AG08396 (cell line): ENCODE results near the gene SORCS1.

Experiments used
- DNase-seq: peaks from one replicate; pipeline ENCODE4 v3.0.0; 2012; ENCODE audit warnings: low spot score, mixed read lengths

SORCS1 gene

DNA sequence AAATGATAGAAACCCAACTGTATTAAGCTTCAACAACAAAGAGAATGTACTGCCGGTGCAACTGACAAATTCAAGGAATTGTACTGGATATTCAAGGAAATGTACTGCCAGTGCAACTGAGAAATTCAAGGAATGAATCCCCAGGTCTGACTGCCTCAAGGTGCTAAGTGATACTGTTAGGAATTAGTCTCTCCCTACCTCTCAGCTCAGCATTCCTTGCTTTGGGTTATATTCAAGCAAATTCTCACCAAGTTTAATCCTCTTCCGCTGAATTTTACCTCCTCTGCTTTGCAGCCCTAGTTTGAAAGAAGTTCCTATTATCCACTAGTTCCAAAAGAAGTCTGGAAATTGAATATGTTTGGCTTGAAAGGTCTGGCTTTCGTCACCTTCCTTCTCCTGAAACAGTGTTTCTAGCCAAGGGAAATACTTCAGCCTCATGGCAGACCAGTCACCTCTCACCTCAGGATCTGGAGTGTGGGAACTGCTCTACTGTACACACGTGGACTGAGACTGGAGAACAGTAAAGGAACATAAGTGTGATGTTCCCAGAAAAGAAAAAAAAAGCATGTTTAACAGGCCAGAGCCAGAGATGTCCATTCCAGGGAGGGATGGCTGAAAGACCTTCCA, 60.4 kb downstream of the SORCS1 start:
- DNase-seq: no peak

DNA sequence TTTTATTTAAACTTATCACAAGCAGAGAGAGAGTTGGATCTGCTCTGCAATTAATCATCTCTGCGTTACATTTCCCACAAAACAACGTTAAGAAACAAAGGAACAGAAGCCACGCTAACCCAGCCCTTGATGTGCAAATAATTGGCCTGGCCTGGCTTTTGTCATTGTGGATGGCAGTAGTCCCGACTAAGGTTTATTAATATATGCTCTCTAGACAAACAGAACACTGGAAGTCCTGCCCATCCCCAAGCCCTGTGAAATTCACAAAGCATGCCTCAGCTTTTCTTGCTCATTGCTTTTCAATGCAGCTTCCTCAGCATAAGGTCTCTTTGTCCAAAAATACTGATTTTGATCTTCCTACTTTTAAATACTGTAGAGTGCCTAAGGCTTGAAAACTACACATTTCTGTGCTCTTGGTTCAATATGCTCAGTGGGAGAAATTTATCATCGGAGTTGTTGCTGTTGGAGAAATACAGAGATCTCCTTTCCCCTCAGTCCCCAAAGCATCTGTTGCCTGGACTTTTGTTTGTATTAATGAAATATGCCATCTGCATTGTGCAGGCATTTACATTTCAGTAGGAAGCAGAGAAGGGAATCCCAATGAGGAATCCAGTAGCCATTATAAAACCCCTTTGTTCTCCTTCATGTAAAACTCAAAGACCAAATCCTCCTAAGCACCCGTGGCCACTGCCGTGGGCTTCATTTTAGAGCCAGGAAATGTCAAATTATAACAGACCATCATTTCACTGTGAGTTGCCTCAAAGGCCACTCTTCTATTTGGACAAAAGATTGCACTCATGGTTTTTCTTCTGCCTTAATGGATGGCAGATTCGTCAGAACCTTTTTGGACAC, 61.1 kb downstream of the SORCS1 start:
- DNase-seq: no peak

DNA sequence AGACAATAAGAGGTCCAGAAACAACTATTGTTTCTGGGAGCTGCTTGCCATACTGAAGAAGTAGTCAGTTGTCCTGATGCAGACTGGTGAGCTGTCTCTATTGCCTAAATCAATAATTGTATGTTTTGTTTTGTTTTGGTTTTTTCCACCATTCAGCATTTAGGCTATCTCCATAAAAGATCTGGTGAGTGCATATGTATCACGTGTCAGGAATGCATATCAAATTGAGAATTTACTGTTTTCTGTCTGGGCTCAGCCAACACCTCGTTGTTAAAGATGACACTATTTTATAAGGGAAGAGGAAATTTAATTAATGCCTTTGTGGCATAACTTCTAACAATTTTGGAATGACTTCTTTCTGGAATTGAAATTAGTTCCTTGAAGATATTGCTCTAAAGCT, 66.2 kb downstream of the SORCS1 start:
- DNase-seq: no peak

DNA sequence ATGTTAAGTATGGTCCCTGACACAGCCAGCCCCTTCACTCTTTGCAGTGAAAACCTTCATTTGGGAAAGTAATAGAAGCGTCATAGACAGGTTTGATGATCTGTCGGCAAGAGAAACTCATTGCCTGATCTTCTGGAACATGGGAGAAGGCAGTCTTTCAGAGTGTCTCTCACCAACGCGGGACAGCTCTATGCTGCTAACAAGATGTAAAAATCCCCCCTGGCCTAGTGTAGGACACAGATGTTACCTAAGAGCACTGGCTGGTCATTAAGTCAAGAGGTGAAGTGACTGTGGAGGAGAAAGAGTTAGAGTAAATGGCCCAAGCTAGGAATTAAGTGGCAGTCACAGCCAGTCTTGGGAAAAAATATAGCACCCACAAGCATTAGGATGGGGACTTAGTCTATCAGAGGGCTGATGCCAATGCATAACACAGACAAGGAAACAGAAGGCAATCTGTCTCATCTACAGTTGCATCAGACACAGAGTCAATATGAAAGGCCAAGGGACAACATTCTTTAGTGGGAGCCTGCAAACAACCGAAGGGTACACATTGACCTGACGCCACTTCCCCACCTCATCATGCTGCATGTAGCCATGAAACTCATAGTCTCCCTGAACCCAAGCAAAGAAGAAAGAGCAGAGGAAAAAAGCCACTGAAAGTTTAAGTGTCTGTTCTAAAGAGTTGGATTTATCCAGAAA, 69.5 kb downstream of the SORCS1 start:
- no peak for DNase-seq

DNA sequence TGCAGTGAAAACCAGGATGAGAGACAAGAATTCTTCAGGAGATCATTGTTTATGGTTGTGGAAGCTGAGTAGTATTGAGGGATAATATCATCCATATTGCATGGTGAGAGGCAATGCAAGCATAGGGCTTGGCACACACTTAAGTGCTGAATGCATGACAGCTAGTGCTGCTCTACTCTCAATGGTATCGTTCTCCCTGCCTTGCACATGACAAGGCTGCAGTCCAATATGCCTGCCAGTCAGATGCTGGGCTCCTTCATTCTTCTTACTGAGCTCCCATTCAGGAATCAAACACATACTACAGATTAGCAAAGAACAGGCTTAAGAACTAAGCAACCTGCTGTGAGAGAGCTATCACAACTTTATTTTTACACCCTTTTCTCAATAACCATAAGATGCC, 72.2 kb downstream of the SORCS1 start:
- DNase-seq: no peak

DNA sequence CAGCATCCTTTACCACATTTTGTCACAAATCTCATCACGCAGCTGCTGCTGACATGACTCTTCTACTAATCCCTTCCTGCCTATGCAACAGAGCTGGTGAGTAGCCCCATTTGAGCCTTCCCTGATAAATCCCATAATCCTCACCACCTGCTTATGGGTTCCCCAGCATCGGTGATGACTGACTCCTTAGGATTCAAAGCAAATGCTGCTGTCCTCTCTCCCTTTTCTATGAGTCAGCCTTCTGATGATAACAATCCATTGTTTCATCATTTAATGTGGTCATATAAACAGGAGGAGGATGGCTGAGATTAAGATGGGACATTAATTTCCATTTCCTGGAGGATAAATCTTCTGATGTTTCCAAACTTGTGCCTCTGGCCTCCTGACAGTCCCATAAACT, 73.4 kb downstream of the SORCS1 start:
- no peak for DNase-seq

DNA sequence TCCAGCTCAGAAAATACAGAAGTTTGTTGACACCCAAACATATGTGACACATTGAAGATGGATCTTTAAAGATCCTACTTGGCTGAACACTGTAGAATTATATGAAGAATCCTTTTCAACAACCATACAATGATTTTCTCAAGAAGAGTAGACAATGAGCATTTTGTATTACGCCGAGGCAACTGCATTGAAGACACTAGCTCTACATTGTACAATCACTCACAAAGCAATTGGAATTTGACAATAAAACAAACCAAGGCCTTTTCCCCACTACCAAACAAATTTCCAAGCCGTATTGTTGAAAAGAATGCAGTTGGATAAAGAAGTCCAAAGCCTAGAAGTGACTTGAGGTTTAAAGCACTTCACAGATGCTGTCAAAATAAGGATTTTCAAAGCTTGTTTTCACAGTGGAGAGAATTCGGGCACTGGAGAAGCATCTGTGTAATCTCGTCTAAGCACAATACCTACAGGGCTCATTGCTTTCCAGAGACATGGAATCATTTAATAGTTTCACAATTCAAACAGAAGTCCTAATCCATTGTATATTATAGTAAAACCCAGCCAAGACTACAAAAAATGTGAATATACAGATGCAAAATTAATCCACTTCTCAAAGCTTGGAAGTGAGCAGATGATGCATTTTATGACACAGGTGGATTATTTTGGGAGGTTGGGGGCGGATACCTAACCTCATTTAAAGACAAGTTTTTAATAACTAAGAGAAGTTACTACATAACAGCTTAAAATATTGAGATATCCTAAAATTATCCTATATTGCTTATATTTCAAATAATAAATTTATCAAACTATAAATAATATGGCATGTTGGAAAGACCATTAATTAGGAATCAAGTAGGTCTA, 78.6 kb downstream of the SORCS1 start:
- DNase-seq: no peak

DNA sequence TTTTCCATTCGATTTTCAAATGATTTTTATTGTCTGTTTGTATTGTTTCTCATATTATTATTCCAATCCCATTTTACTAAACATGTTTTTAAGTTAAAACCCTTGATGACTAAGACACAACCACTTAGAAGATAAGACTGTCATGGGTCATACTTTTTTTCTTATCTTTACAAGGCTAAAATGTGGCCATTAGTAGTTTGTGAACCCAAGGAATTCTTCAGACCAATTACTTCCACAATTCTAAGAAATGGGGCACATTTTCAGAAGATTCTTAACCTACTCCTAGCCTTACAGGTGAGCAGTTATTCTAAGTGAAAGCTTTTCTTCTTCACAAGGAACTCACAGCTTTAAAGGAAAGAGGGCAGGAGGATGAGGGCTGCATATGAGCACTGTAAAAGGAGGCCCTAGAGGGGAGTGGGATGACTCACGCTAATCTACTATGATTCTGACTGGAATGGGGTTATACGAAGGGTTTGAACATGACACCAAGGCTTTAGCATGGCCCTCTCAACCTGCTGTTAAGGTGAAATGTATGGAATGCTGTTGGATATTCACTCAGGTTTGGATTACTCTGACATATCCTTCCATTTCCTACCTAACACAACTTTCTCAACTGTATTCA, 81.0 kb downstream of the SORCS1 start:
- no peak for DNase-seq

DNA sequence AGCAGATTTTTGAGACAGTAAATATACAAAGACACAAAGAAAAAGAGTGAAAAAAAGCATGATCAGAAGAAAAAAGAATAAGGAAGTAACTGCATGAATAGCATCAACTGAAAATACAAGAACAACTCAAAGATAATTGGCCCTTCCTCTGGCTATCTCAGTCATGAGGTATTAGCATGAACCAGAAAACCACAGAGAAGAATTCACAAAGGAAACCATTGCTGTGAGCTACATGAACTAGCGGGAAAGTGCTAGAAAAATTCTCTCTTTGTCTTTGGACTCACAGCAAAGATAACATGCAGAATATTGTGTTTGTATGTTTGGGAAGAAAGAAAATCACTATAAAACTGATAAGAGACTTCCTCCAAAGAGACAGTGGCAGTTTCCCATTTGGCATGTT, 82.9 kb downstream of the SORCS1 start:
- no peak for DNase-seq

DNA sequence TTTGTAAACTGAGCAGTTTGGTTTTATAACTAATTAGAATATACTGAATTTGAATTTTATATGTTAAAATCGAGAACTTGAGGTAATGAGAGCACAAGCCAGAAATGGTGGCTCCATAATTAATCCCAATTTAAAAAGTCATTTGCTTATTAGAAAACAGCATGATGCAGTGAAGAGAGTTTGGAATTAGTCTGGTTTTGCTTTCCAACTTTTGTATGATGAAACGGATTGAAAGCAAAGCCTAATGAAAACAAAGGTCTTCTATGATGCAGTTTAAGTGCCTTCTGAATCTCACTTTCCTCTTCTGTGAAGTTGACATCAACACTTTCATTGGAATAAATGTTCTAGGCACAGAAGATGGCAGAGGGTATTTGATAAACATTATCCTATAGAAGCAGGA, 89.4 kb downstream of the SORCS1 start:
- DNase-seq: no peak

DNA sequence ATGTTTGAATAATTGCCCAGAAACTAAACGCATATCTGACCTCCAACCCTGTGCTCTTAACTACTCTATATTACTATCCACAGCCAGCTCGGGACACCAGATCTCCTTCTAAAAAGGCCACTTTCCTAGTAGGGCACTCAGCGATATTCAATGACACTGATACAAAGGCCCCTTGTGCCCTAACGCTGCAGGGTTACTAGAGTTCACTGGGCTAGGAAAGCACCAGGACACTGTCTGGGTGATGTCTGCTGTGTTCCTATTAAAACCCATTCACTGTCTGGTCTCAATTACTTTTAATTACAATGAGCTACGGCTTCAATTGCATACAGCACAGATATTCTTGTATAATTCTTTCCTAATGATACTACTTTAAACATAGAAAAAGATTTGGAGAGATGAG, 91.7 kb downstream of the SORCS1 start:
- DNase-seq: no peak

DNA sequence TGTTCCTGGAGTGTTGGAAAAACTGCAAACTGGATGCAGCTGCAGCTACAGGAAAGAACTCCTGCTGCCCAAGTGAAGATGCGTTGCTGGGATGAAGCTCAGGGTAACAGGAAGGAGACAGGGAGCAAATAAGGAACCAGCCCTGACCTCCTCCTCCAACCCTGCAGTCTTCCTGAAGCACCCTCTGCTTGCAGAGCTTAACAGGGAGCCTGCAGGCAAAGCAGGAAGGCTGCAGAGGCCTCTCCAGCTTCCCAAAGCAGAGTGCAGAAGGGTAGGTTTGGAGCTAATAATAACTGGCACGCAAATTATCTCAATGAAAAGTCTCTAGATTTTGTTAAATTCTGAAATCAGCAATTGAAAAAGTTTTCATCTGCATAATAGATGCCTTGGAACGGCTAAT, 92.5 kb downstream of the SORCS1 start:
- no peak for DNase-seq

DNA sequence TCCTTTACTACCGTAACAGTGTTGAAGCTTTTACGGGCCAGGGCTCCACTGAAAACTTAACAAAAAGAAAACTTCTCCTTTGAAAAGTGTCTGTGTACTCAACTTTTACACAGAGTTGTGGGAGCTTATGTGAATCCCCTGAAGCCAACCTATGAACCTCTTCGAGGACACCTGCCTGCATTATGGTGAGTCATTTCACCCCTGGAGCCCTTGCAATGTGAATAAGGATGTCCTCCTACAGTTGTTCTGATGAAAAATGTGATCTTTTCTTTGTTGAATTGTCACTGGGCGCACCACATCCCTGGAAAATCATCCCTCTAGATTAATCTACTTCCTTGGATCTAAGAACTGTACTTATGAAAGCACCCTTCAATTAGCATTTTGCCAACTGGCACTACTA, 93.2 kb downstream of the SORCS1 start:
- DNase-seq: no peak

DNA sequence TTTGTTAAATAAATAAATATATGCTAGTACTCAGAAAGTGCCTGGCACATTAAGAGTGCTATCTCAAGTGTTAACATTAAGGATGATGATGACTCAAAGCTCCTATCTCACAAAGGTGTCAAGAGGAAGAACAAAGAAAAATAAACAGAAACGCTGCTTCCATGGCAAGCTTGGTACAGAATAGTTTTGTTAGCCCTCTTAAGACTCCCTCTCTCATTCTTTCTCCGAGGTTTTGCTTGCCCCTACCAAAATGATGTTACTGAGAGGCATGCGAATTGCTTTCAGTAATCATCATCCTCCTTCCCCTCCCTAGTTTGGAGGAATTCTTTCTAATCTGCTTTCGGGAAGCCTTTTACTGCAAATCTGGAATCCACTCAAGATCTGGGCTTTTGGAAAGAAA, 96.7 kb downstream of the SORCS1 start:
- no peak for DNase-seq

DNA sequence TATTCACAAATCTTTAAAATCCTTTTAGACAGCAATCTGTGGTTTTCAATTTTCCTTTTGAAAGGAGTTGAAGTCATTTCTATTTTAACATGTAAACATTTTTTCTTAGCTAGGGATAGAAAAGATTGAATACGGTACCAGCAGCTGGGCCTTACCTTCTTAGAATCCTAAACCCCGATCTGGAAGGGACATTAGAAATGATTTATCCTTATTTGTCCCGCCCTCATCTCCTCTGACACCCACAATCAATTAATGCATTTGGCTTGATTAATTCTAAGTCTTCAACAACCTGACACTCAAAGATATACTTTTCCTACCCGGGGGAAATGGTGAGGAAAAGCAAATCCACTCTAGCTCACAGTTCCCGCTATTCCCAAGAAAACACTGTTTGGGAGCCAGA, 100.4 kb downstream of the SORCS1 start:
- no peak for DNase-seq

DNA sequence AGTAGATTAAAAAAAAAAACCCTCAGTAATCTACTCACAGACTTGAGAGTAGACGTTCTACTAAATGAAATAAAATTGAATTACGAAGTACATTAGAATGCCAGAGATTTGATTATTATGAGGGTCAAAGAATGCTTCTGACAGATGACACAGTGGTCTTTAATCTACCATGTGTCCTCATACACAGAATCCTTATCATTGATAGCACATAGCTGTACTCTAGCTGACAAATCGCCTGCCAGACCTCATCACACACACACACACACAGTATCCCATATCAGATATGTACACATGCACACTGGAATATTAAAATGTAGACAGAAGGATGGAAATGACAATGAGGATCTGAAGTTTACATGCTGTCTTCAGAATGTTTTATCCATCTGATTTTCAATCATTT, 104.6 kb downstream of the SORCS1 start:
- no peak for DNase-seq

DNA sequence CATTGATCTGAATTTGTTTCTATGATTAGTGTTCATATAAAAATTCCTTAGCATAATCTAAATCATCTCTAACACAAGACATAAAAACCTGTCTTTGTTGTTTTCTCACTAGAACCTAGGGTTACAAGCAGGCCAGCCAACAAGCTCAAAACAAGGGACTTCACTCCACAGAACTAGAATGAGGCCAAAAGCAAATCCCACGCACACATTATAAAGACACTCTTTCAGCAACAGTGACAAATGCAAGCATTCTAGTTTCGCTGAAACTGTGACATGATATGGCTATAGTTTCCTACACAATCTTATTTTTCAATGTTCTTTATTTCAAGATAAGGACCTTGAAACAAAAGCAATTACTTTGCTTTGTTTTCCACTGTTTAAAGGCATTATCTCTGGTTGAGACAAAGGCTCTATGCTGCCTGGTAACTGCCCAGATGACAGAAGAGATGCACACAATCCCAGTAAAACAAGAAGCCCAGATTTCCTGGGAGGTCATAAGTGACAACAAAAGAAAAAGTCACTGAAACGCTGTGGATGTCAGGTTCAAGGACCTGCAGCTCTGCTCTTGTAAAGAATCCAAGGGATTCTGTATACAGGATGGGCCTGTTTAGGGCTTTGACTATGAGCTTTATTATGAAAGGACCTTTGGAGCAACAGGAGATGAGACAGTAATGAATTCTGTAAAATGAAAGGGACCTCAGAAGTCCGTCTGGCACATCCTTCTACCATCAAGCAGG, 105.3 kb downstream of the SORCS1 start:
- no peak for DNase-seq

DNA sequence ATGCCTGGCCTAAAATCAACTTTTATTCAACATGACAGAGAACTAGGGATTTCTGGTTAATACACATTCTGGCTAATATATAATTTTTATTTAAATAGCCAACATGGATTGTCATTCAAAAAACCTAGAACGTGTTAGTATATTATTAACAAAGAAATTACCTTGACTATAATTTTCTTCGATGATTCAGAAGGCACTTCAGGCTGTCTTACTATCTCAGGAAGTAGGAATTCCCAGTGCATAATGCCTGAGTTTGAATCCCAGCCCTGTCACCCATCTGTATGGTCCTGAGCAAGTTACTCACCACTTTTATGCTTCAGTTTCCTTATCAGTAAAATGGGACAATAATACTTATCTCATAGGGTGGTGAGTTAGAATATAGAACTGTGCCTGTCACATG, 106.2 kb downstream of the SORCS1 start:
- no peak for DNase-seq

DNA sequence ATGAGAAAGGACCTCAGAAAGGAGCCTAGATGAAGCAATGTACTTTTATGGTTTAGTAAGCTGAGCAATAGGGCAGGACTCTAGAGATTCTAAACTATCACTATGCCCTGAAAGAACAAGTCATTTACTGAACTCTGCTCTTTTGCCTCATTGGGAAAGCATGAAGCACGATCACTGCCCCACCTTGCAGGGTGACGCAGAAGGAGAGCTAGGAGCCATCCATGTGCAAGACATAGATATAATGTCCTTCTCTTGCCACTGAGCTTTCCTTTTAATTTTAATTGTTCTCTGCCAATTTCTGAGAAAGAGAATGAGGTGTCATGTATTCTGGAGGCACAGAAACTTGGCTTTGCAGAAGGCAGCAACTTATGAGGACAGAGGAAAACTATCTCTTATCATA, 108.3 kb downstream of the SORCS1 start:
- no peak for DNase-seq

DNA sequence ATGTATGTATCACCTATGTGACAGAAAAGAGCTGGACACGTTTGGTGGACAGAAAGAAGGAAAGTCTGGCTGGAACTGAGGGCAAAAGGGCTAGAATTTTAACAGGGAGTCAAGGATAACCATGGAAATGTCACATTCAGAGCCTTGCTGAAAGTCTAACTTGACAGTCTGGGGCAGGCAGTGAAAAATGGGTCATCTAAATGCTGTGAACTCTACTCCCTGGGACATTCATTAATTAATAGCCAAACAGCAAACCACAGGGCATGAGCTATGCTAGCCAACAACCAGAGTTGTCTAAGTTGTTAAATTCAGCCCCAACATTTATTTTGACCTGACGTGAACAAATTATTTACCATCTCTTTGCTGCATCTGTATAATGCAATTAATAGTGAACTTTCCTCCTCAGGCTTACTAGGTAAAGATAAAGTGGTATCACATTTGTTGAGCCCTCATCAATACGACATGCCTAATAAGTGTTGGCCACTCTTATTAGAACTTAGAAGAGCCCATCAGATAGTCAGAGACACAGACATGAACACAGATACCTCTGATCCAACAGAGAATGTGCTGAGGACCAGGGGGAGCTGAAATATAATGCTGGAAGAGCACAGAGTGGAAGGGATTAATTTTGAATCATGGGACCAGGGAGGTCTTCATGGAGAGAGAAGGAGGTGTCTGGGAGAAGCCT, 109.9 kb downstream of the SORCS1 start:
- no peak for DNase-seq

DNA sequence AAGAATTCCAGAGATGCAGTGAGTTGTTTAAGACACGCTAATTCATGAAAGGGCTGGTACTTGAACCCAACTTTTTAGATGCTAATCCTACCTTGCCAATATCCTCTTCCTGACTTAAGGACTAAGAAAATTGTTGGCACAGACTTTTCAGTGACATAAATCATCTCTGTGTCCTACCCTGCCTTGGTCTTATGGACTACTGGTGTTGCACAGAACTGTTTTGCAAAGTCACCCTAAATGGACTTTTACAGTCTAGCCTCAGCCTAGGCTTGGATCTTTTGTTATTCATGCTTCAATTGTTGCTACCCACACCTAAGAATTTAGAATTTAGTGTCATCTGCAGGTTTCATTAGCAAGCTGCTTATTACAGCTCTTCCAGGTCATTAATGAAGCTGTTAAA, 112.7 kb downstream of the SORCS1 start:
- no peak for DNase-seq
